ENCODE results near the gene MAP3K13. TPM values are rescaled to one million over a fixed set of nuclear protein-coding genes. Genes with fewer than 3 reads are reported as not detected.

The MAP3K13 gene
- total RNA-seq, 1 donor from 2014 or later: 9.0 TPM

DNA sequence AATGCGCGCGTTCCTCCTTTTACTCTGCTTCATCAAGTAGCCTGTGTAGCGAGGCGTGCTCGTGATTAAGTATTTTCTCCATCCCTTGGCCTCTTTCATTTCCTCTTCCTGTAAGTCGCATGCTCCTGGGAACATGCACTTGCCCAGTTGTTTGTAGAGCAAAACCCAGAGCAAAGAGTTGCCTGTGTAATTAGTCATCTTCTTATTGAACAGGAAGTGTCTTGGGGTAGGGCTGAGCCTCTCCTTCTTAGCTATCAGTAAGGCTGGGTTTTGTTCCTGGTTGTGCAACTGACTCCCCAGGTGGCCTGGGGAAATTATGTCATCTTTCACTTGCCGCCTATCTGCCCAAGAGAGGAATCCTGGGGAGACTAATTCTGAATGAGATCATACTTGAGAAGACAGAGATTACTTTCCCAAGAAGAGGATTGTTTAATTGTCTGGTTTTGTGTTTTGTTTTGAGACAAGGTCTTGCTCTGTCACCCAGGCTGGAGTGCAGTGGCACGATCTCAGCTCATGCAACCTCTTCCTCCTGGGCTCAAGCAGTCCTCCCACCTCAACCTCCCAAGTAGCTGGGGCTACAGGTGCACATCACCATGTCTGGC lies 174.5 kb downstream of the MAP3K13 start:
- intact Hi-C loops (cut with DNase I): no loop called here
- DNase-seq (ENCODE audit: low spot score): peak; percentile 65

Other genes starting within 250 kb of the MAP3K13 start
- gene C3orf70, start 210.1 kb upstream of the MAP3K13 start, total RNA-seq: 2.2 TPM
- gene EHHADH, start 109.1 kb upstream of the MAP3K13 start, total RNA-seq: 17.7 TPM
- 8.0 TPM for gene TMEM41A, start 135.9 kb downstream of the MAP3K13 start, total RNA-seq
- gene LIPH, start 189.5 kb downstream of the MAP3K13 start, total RNA-seq: 0.51 TPM
- 36.7 TPM for gene SENP2, start 223.2 kb downstream of the MAP3K13 start, total RNA-seq

Measured in cardiac septum (tissue), 1 donor.